ENCODE measurements around the gene DCBLD2. TPM values are rescaled to one million over a fixed set of nuclear protein-coding genes. Genes with fewer than 3 reads are reported as not detected.

The DCBLD2 gene
- total RNA-seq, result 36.5 TPM
- long read RNA-seq, full-length matches to known transcripts, result 15 of 51 reads
- long read RNA-seq, partial matches to known transcripts, result 20 of 51 reads
- long read RNA-seq, other reads (novel, unspliced or antisense), result 16 of 51 reads

- intact Hi-C loops (cut with DNase I), result no loop called here
- peak; percentile 99 to 100 for ATAC-seq
Observed at GRCh38 chr3:98901392-98902350, at the start of gene DCBLD2. Gene DCBLD2 (minus strand): TSS chr3:98901695. CDS start chr3:98901326, 369 bp downstream.

GRCh38 chr3:98945666-98946065 is 44.2 kb upstream of the DCBLD2 start:
- Histone ChIP-seq H3K9me3 (no peaks in the 10 kb centered on the region), H3K36me3 (no peaks in the 10 kb centered on the region), H3K4me3 (no peak overlapping the region), H3K27ac (no peak overlapping the region), H3K27me3 (ENCODE audit: low read depth) (no peaks in the 10 kb centered on the region), H3K4me1 (no peaks in the 10 kb centered on the region)
- no peak for ATAC-seq
- intact Hi-C loops (cut with DNase I), result no loop called here
- no peak for DNase-seq
- TF ChIP-seq CTCF (IDR thresholded peaks at IDR 0.05), result no peak

More at GRCh38 chr3:98901392-98902350, at the start of gene DCBLD2:
- H3K27ac ChIP-seq, result peak within 1 kb of the TSS; percentile 85
- H3K27me3 ChIP-seq (ENCODE audit: low read depth), result no peaks in the 10 kb centered on the region
- H3K9me3 ChIP-seq, result no peaks in the 10 kb centered on the region
- H3K4me1 ChIP-seq, result peaks cover 34% of the 10 kb centered on the region
- peak within 1 kb of the TSS; percentile 82 for H3K4me3 ChIP-seq
- peak; percentile 98 for DNase-seq
- TF ChIP-seq CTCF (IDR thresholded peaks at IDR 0.05), result no peak
- H3K36me3 ChIP-seq, result no peaks in the 10 kb centered on the region

GRCh38 chr3:98945101-98945524 is 43.6 kb upstream of the DCBLD2 start:
- DNase-seq, result no peak
- Histone ChIP-seq H3K36me3 (no peaks in the 10 kb centered on the region), H3K27me3 (ENCODE audit: low read depth) (no peaks in the 10 kb centered on the region), H3K27ac (no peak overlapping the region), H3K4me3 (no peak overlapping the region), H3K4me1 (no peaks in the 10 kb centered on the region), H3K9me3 (no peaks in the 10 kb centered on the region)
- intact Hi-C loops (cut with DNase I), result no loop called here
- no peak for ATAC-seq
- TF ChIP-seq CTCF (IDR thresholded peaks at IDR 0.05), result no peak

GRCh38 chr3:98930413-98930812 is 28.9 kb upstream of the DCBLD2 start:
- H3K36me3 ChIP-seq, result no peaks in the 10 kb centered on the region
- no peak for TF ChIP-seq CTCF (IDR thresholded peaks at IDR 0.05)
- H3K4me1 ChIP-seq, result no peaks in the 10 kb centered on the region
- no peak overlapping the region for H3K27ac ChIP-seq
- no peaks in the 10 kb centered on the region for H3K27me3 ChIP-seq (ENCODE audit: low read depth)
- H3K4me3 ChIP-seq, result no peak overlapping the region
- no peak for ATAC-seq
- intact Hi-C loops (cut with DNase I), result no loop called here
- DNase-seq, result no peak
- H3K9me3 ChIP-seq, result peaks cover 13% of the 10 kb centered on the region

GRCh38 chr3:98921957-98922356 is 20.5 kb upstream of the DCBLD2 start:
- Histone ChIP-seq H3K27me3 (ENCODE audit: low read depth) (no peaks in the 10 kb centered on the region), H3K4me3 (no peak overlapping the region), H3K27ac (no peak overlapping the region), H3K9me3 (no peaks in the 10 kb centered on the region), H3K36me3 (no peaks in the 10 kb centered on the region), H3K4me1 (no peaks in the 10 kb centered on the region)
- DNase-seq (no peak), ATAC-seq (peak in 1 of 2 donors; percentile 49)
- intact Hi-C loops (cut with DNase I), result no loop called here
- no peak for TF ChIP-seq CTCF (IDR thresholded peaks at IDR 0.05)

All from lower lobe of right lung (tissue), 2 donors.